Motor neuron (in vitro differentiated cells): Measurements from ENCODE around the gene CISD3. TPM values are rescaled to one million over a fixed set of nuclear protein-coding genes. Genes with fewer than 3 reads are reported as not detected.

Source experiments
- ATAC-seq, 8 experiments: fragments of 200-7000 bp; cut with Tn5 transposase; replicated peaks in 6 of 8; 2 replicates each; pipeline ENCODE4 v1.8.0; 2021; ENCODE audit warnings: mild to moderate bottlenecking in 8 of 8, moderate library complexity in 8 of 8
- H3K27ac ChIP-seq, 2 donors: fragments of 250-450 bp; sonication (Bioruptor Pico); 2 replicates each; pipeline ENCODE4 v1.9.0; 2021; ENCODE audit warnings: antibody characterized with exemption in 2 of 2, mild to moderate bottlenecking in 2 of 2, moderate library complexity in 1 of 2
- H3K4me1 ChIP-seq, 2 donors: fragments of 250-450 bp; sonication (Bioruptor Pico); replicated peaks in 1 of 2; 2 replicates each; pipeline ENCODE4 v1.6.1; 2021; ENCODE audit warnings: antibody characterized with exemption in 2 of 2, mild to moderate bottlenecking in 2 of 2, moderate library complexity in 1 of 2
- H3K4me3 ChIP-seq, 5 donors: fragments of 250-450 bp; sonication (Bioruptor Pico); 2 replicates each; pipeline ENCODE4 v1.9.0; 2021; ENCODE audit warnings: antibody characterized with exemption in 5 of 5, mild to moderate bottlenecking in 5 of 5, moderate library complexity in 4 of 5
- WGBS, 10 experiments: fragments of 450-650 bp; shearing (Covaris generic); methylation state at CpG; one replicate each; pipeline ENCODE4 v1.0.0; 2022; 5-methylcytosine and 5-hydroxymethylcytosine counted together
- in situ Hi-C, 9 experiments: fragments of 400-800 bp; cut with MboI; loops; one replicate each; pipeline ENCODE4 v1.15.0; 2021; ENCODE audit warnings: low sequenced_read_pairs in 9 of 9, low pct_unique_long_range_greater_than_20kb in 2 of 9; ENCODE audit not compliant: unreplicated experiment in 9 of 9
- total RNA-seq, 8 experiments: library from RNA; unstranded; fragments of 300-600 nt; gene quantifications; 2 replicates each; pipeline versions ENCODE4 v1.2.3 to v1.2.4, GENCODE V29; 2022

The CISD3 gene
- total RNA-seq, 8 experiments from 2014 or later, result 2.5 to 23.8 (median 6.2) TPM

- H3K27ac ChIP-seq, result no peak overlapping the region
- ATAC-seq, result no peak
- H3K4me3 ChIP-seq, result peak overlapping the region; percentile 54 to 83 (median 69)
- in situ Hi-C loops, result no loop called here
- H3K4me1 ChIP-seq, result peaks cover 13 to 19% of the 10 kb centered on the region in 2 donors
- WGBS, 10 experiments, result 0 to 20% (median 2%) methylated on average over 5 to 33 of the region's 55 CpGs
These were observed 27.0 kb upstream of the CISD3 start for GRCh38 chr17:38702916-38703741.

GRCh38 chr17:38703742-38704605 lies 26.2 kb upstream of the CISD3 start:
- in situ Hi-C loops, result no loop called here
- Histone ChIP-seq H3K4me1 (peaks cover 13 to 19% of the 10 kb centered on the region in 2 donors), H3K27ac (no peak overlapping the region), H3K4me3 (peak overlapping the region; percentile 54 to 83 (median 69))
- WGBS, 10 experiments, result 0 to 14% (median 5%) methylated on average over 1 to 9 of the region's 50 CpGs; no CpG with 5 or more reads in 5 of the 10 experiments
- ATAC-seq, result peak in 1 of 8 experiments; percentile 38

- H3K4me1 ChIP-seq, result peaks cover 13 to 19% of the 10 kb centered on the region in 2 donors
- WGBS, 10 experiments, result 0% methylated on average over 1 to 15 of the region's 100 CpGs; no CpG with 5 or more reads in 6 of the 10 experiments
- peak within 1 kb of the TSS; percentile 71 to 73 for H3K27ac ChIP-seq
- peak; percentile 32 to 66 (median 58) for ATAC-seq
- H3K4me3 ChIP-seq, result peak within 1 kb of the TSS; percentile 54 to 83 (median 69)
- in situ Hi-C loops, result no loop called here
These were observed 25.3 kb upstream of the CISD3 start, which contains the start of gene MLLT6 for GRCh38 chr17:38704606-38705522. Gene MLLT6, plus strand, starts transcription at chr17:38705273. Its CDS starts 360 bp downstream, at chr17:38705633.

GRCh38 chr17:38705523-38705802 lies 24.7 kb upstream of the CISD3 start:
- H3K27ac ChIP-seq, result peak overlapping the region in 1 of 2 donors; percentile 71
- no CpG with 5 or more reads among the region's 32 CpGs for WGBS, 10 experiments
- in situ Hi-C loops, result no loop called here
- H3K4me3 ChIP-seq, result peak overlapping the region; percentile 54 to 83 (median 69)
- H3K4me1 ChIP-seq, result peaks cover 13 to 19% of the 10 kb centered on the region in 2 donors
- peak; percentile 2 to 47 (median 31) for ATAC-seq

- H3K27ac ChIP-seq, result no peak overlapping the region
- H3K4me1 ChIP-seq, result peaks cover 13 to 19% of the 10 kb centered on the region in 2 donors
- in situ Hi-C loops, result no loop called here
These were observed 24.2 kb upstream of the CISD3 start for GRCh38 chr17:38705803-38706504.

GRCh38 chr17:38706505-38707216 lies 23.5 kb upstream of the CISD3 start:
- in situ Hi-C loops, result no loop called here
- peak overlapping the region; percentile 54 to 83 (median 69) for H3K4me3 ChIP-seq
- 0 to 100% (median 27%) methylated on average over 1 to 13 of the region's 20 CpGs; no CpG with 5 or more reads in 1 of the 10 experiments for WGBS, 10 experiments
- no peak overlapping the region for H3K27ac ChIP-seq
- ATAC-seq, result no peak
- H3K4me1 ChIP-seq, result peaks cover 9 to 16% of the 10 kb centered on the region in 2 donors

More at GRCh38 chr17:38705803-38706504, 24.2 kb upstream of the CISD3 start:
- WGBS, 10 experiments, result 0% methylated on average over 1 to 9 of the region's 38 CpGs; no CpG with 5 or more reads in 2 of the 10 experiments
- peak overlapping the region; percentile 54 to 83 (median 69) for H3K4me3 ChIP-seq
- ATAC-seq, result peak in 3 of 8 experiments; percentile 2 to 8 (median 2)

DNA sequence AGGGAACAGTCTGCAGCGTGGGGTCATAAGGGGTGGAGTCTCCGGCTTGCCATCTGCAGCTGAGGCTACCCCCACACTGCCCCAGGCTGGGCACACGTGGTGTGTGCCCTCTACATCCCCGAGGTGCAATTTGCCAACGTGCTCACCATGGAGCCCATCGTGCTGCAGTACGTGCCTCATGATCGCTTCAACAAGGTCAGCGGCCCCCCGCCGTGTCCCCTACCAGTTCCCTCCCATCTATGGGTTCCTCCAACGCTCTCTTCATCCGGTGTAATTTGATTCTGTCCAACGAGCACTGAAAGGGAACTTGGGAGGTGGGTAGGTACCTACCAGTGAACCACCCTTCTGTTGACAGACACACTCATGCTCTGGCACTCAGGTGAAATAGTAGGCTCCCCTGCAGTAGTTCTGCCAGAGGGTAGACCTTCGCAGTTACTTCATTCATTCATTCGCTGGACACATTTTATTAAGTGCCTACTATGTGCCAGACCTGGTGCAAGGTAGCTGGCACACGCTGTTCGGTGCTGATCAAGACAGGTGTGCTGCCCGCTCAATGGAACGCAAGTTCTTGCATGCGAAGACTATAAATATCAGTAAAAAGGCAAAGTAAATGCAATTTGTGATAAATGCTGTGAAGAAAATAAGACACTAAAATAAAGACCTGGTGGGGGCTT lies 22.3 kb upstream of the CISD3 start:
- H3K4me1 ChIP-seq, result peaks cover 9 to 15% of the 10 kb centered on the region in 2 donors
- H3K27ac ChIP-seq, result no peak overlapping the region
- no peak for ATAC-seq
- WGBS, 10 experiments, result 67 to 100% (median 88%) methylated on average over 1 to 16 of the region's 21 CpGs; no CpG with 5 or more reads in 1 of the 10 experiments
- H3K4me3 ChIP-seq, result no peak overlapping the region
- in situ Hi-C loops, result no loop called here

- 80 to 100% (median 100%) methylated on average over 1 to 6 of the region's 18 CpGs; no CpG with 5 or more reads in 3 of the 10 experiments for WGBS, 10 experiments
- Histone ChIP-seq H3K27ac (no peak overlapping the region), H3K4me3 (no peak overlapping the region), H3K4me1 (peaks cover 0 to 7% of the 10 kb centered on the region in 2 donors)
- in situ Hi-C loops, result no loop called here
- ATAC-seq, result no peak
These were observed 20.9 kb upstream of the CISD3 start for GRCh38 chr17:38709104-38709820.

DNA sequence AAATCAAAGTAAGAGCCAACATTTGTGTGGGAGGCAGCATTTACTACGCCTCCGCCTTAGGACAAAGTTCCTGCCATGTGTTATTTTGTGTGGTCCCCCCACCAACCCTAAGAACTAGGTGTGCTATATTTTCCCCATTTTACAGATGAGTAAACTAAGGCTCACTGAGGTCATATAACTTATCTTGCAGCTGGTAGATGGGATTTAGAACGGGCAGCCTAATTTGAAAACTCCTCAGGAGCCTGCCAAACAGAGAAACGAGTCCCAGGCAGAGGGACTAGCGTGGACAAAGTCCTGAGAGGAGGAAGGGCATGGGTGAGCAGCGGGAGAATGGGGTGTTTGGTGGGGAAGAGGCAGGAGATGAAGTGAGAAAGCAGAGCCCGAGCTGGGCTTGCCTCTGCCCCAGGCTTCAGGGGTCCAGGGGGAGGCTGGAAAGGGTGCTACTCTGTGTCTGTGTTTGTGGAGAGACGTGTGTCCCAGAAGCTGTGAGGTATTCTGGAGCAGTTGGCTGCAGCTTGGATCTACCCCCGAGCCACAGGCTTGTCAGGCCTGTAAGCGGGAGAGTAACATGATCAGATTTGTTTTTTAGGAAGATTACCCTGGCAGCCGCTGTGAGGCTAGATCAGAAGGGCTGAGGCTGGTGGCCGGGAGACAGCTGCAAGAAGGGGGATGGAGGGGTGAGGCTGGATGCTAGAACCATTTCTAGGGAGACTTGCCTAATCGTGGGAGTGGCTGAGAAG lies 20.1 kb upstream of the CISD3 start:
- in situ Hi-C loops, result no loop called here
- no peak for ATAC-seq
- Histone ChIP-seq H3K27ac (no peak overlapping the region), H3K4me3 (no peak overlapping the region), H3K4me1 (peaks cover 0 to 6% of the 10 kb centered on the region in 2 donors)
- 47 to 100% (median 64%) methylated on average over 1 to 9 of the region's 13 CpGs; no CpG with 5 or more reads in 1 of the 10 experiments for WGBS, 10 experiments

- H3K27ac ChIP-seq, result no peak overlapping the region
- 80 to 100% (median 87%) methylated on average over 1 to 3 of the region's 3 CpGs; no CpG with 5 or more reads in 2 of the 10 experiments for WGBS, 10 experiments
- no peak for ATAC-seq
- peaks cover 0 to 6% of the 10 kb centered on the region in 2 donors for H3K4me1 ChIP-seq
- no peak overlapping the region for H3K4me3 ChIP-seq
- in situ Hi-C loops, result no loop called here
These were observed 19.6 kb upstream of the CISD3 start for GRCh38 chr17:38710604-38710962.
